Measurements from ENCODE around the gene C9orf152.

- TF ChIP-seq CTCF (IDR thresholded peaks at IDR 0.05; ENCODE audit: low read depth, low read length) (no peak), EZH2phosphoT487 (IDR thresholded peaks at IDR 0.05; ENCODE audit: low read depth) (no peak)
Measured at GRCh38 chr9:110185806-110186205, 22.2 kb downstream of the C9orf152 start.

Data from OCI-LY3 (cell line).